HG03095 (cell line): ENCODE results near the gene TP53TG5.
A peak's percentile ranks its signal among the peaks of the same experiment; 100 is the strongest.
"Not testable (repeated sequence)": the region's sequence is repeated elsewhere in the genome, so short reads cannot be mapped to it uniquely, and the experiment has no call there.

Experiments
- ATAC-seq: cut with Tn5 transposase; IDR thresholded peaks from one replicate; pipeline ENCODE4 v1.9.1; 2021; ENCODE audit warnings: moderate library complexity; ENCODE audit not compliant: unreplicated experiment

TP53TG5 gene

DNA sequence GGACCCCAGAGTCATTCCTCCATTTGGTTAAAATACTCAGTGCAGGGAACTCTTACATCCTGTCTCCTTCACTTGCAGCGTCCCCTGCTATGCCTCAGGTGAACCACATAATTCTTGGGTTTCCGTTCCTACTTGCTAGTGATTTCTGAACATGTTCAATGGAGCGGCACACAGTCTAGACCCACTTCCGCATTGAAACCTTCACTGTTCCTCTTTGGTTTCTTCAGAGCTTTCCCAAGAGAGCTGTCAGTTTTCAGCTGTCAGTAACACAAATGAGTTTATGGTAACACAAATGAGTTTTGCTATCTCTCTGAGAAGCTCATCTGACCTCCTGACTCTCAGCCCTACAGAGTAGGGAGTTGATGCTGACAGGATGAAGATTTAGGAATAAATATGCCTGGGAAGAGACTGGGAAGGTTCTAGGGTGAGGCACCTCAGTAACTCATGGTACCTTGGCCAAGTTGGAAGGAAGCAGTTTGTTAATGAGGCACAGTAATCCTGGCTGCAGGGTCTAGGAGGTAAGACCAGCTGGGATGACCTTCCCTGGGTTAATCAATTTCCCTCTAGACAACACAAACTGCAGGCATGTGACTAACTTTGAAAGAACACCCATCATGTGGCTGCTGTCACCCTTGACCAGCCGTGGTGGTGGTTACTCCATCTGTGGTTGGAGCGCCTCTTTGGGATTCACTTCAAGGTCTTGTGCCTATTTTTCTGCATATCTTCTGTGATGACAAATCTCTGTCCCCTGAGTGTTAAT is 9.7 kb downstream of the TP53TG5 start:
- ATAC-seq, result peak; percentile 88

DNA sequence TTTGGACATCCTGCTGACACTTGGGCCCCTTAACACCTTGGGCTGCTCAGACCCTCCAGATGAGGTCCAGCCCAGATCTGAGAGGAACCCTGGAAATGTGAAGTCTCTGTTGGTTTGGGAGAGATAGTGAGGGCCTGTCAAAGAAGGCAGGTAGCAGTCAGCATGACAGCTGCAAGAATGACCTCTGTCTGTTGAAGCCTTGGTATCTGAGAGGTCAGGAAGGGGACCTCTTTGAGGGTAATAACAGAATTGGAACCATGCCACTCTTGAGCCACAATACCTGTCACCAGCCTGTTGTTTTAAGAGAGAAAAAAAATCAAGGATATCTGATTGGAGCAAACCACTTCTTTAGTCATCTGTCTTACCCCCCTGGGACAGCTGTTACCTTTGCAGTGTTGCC is 11.0 kb downstream of the TP53TG5 start:
- no peak for ATAC-seq

DNA sequence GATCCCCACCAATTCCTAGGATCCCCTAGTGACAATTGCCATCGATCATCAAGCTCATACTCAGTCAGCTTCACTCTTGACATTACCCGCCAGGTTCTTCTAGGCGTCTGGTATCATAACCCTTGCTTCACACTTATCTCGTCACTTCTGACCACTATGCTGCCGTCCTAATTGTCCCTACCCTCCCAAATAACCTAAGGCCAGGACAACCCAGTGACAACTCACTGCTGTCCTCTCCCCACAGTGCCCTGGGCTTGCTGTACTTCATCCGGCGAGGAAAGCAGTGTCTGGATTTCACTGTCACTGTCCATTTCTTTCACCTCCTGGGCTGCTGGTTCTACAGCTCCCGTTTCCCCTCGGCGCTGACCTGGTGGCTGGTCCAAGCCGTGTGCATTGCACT is 11.5 kb downstream of the TP53TG5 start:
- ATAC-seq, result no peak

DNA sequence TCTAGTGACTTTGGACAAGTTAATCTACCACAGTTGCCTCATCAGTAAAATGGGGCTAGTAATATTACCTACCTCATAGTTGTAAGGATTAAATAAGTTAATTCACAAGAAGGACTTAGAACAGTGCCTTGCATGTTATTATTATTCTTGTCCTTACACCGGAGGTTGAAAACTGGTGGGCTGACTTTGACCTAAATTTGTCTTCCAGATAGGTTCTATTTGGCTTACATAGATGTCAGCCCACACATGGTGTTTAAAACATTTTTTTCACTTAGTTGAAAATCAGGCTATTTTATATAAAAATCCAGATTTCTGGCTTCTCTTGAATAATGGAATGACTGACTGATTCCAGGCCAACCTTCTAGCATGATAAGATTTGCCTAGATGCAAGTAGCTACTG is 11.9 kb downstream of the TP53TG5 start:
- ATAC-seq, result no peak

DNA sequence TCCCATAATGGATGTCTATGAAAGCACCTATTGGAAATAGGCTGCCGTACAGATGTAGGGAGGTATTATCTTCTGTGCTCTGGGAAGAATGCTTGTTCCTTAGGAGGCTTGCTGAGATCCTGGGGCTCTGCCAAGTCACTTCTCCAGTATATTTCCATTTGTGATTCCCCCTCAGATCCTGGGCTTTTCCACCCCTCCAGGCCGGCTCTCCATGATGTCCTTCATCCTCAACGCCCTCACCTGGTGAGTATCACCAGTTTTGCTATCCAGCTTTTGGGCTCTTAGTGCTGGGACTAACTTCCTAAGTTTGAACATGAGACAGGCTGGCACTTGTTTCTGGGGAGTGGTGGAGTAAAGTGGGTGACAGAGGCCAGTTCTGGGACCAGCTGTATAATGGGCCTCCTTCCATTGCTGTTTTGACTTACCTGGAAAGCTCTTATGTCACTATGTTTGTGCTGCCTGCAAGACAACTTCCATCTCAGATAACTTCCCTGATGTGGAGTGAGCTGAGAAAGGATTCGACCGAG is 12.6 kb downstream of the TP53TG5 start:
- ATAC-seq, result no peak

DNA sequence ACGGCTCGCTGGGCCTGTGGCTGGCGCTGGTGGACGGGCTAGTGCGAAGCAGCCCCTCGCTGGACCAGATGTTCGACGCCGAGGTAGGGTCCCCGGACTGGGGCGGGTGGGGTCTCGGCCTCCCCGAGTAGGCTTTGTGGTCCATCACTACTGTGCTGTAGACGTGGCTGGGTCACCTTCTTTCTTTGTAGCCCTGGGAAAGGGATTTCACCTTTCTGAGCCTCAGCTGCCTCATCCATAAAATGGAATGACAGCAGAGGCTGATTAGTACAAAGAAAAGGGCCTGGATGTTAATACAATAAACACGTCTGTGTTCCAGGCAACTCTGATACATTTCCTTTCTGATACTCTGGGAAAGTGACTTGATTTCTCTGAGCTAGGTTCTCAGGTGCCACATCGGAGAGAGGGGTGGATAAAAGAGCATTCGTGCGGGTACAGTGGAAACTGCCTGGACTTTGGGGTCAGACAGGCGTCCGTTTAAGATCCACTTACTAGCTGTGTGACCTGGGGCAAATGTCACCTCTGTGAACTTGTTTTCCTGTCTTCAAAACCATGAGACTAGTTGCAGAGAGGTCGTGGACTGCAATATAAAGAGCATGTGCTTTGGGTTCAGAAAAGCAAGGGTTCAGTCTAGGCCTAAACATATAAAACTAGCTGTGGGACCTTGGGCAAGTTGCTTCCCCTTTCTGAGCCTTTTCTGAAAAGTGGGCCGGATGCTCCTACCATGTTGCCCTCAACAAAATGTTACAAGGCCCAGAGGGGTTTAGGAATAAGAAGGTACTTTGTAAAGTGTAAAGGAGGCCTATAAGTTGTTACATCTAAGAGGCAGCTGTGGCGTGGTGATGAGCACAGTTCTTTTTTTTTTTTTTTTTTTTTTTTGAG is 14.3 kb downstream of the TP53TG5 start:
- no peak for ATAC-seq

DNA sequence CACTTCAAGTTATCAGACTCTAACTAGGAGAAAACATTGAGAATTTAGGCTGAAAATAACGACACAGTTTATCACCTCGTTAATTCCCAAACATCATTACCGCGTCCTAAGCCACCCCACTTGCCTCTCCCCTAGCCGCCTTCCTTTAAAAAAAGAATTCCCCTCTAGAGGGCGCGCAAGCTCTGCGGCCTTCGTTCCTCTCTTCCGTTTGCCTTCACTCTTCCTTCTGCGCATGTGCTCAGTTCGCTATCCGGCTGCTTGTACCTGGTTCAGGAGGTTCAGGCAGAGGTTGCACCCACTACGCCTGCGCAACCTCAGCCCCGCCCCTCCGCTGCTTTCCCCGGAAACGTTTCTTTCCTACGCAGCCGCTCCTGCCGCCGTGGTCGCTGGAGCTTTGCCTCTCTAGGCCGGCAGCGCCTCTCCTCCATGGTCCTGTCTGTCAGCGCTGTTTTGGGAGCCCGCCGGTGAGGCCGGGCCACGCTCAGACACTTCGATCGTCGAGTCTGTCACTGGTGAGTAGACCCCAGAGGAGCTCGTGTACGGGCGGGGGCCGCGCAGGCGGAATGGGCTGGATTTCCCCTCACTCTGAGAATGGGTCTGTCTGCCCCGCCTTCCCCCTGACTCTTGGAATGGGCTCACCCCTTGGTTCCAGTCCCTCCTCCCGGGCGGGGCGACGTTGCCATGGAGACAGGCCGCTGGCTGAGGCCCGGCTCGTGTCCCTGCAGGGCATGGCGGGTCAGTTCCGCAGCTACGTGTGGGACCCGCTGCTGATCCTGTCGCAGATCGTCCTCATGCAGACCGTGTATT is 15.1 kb downstream of the TP53TG5 start, which contains the start of gene SYS1:
SYS1 (plus strand) TSS at position 353 of the 807 bp plus-strand sequence; CDS start at position 729, 376 bp downstream.
- ATAC-seq, result peak; percentile 69

DNA sequence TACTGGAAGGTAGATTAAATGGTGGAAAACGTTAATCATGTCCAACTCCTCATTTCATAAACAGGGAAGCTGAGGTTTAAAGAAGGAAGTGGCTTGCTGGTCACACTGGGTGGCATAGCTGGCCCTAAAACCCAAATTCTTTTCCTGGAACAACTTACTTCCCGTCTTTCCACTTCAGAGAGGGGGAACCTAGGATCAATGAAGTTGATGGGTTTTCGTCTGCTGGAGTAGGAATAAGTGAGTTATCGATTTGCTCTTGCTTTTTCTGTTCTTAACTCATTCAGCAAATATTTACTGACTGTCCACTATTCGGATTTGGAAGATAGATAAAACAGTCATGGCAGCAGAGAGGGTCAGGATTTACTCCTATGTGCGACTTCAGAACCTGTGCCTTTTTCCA is 16.3 kb downstream of the TP53TG5 start:
- no peak for ATAC-seq

DNA sequence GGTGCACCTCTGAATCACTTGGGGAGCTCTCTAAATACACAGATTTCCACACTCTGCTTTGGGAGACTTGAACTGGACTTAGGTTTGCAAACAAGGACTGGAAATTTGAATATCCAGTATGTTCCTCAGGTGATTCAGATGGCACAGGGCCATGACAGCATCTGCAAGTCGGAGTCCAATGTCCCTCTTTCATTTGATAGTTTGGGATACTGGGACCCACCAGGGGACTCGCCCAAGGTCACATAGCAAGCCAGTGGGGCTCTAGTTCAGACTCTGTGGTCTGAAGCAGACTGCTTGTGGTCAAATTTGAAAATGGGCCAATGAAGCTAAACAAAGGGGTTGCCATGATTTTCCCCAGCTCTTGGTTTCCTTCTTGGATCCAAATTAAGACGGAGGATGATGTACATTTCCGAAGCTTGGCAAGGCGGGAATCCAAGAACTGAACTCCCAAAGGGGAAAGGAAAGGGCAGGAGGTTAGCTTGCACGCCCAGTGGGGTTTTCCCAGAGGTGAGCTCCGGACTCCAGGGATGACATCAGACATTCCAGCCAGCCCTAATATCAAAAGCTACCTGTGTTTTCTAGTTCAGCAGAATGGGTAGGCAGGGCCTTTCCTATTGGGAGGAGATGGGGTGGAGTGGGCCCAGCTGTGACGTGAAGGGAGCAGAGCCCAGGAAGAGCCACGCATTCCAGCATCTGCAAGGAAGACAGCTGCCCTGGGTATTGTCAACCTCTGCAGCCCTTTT is 18.5 kb downstream of the TP53TG5 start:
- ATAC-seq, result no peak

DNA sequence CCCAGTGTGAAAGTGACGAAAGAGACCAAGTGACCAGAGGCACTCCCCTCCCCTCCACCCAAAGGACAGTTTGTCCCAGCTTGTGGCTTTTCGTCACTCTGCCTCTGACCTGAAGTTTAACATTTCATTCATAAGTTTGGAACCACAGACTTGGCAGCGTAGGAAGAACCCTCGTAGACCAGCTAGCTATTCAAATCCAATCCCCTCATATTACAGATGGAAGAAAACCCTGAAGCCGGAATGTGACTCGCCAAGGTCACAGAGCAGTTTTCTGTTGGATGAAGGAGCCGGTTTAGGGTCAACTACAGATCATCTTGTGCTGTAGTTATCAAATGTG is 19.1 kb downstream of the TP53TG5 start:
- ATAC-seq, result no peak

DNA sequence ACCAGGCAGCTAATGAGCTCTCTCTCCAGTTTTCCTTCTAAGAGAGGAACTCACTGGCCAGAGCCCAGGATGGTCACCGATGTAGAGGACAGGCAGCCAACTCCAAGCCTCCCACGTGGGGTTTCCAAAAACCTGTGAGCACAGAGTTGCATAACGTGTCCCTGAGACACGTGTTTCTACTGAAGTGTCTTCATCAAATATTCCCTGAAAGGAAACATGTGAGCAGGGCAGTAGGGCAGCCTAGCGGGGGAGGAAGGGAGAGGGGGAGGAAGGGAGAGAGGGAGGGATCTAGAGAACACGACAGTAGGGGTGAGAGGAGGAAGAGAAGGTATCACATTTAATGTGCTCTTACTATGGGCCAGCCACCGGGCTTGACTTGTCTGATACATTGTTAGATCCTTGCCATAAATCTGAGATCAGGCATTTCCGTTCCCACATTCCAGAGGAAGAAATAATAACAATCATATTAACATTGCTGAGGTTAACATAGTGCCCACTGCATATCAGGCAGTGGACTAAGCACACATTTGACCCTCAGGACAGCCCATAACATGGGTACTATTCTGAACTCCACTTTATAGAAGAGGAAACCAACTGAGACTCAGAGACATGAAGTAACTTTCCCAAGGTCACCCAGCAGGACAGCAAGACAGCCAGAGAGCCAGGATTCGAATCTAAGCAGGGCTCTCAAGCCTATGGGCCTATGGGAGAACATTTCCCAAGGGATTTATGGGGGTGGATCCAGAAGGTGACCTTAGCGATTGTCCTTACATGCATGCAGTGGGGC is 19.6 kb downstream of the TP53TG5 start:
- no peak for ATAC-seq

DNA sequence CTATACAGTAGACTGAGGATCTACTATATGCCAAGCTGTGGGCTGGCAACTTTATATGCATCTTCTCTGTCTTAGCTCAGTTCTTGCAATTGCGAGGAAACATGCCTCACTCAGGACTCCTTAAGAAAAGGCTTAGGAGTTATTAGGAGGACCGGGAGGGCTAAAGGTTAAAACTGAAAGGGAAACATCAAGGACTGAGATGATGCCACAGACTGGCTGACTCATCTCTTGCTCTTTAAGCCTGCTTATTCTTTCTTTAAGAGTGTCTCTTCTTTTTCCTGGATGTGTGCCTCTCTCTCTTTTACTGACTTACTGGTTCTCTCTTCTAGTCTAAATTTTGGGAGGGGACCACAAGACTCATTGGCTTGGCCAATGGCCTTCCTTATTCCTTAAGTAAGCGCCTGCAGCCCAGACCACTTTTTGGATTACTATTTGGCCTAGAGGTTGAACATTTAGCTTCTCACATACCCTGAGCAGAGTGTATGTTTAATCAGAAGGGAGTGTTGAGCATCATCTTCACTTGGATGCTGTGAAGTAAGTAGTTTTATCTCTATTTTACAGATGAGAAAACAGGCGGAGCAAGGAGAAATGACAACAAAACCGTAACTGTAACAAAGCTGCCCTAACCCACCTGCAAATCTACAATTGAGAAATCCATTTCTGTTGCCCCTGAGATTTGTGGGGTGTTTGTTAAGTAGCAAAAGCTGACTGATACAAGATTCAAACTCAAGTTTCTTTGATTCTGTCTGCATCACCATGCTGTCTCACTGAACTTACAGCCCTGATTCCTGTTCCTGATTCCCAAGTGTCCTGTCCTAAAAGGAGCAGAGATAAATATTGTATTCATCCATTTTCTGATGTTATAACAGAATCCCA is 22.7 kb downstream of the TP53TG5 start:
- ATAC-seq, result no peak

DNA sequence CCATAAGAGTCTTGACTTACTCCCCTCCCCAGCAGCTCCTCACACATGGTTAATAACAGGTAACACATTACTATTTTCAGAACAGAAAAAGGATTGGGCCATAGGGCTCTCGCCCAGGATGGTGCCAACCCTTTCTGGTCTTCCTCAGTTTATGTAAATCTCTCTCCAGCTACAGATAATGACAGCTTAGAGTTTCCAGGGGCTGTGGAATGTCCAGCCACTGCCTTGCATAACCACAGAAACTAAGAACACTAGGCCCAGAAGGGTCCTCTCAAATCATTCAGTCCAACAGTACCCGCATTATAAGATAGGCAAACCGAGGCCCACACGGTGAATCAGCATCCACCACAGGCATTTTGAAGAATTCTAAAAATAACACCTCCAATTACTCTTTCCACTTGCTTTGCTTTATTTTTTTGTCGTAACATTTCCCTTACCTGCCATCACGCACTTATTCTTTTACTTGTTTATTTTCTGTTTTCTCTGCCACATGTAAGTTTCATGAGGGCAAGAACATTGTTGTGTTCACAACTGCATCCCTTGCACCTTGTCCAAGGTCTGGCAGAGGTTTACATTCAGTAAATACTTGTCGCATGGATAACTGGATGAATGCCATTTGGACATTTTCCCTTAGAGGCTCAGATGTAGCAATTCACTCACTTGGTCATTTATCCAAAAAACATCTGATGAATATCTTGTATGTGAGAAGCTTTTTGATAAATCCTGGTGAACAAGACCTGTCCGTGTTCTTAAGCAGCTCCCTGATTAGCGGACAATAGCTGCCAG is 23.5 kb downstream of the TP53TG5 start:
- no peak for ATAC-seq

DNA sequence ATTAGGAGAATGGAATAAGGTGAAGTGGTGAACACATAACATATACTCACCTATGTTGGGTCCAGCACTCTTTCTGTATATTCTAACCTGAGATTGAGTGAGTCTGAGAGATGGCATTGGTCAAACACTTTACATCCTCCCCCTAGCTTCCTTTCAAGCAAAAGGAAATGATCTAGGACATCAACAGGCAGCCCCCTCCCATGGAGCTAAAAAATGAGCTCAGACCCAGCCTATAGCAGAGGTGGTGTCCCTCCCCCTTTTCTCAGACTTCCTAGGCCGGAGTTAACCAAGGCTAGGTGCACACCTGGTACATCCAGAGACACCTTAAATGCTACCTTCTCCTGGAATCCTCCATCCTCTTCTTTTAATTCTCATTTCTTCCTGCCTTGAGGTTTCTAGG is 24.4 kb downstream of the TP53TG5 start:
- ATAC-seq, result no peak

DNA sequence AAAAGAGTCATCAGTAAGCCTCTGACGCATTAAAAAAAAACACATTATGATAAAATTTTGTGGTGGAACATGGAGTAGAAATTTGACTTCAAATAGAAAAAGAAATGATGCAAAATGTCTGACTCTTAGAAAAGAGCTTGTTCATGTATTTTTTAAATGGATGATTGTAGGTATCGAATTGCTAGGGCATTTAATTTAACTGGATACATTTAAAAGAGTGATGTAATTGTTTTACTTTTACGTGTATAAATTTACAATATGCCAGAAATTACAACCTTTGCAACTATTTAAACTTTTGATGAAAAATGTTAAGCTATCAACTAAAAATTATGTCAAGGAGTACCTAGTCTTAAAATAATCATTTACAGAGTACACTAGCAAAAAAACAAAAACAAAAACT is 25.4 kb downstream of the TP53TG5 start:
- ATAC-seq, result no peak

DNA sequence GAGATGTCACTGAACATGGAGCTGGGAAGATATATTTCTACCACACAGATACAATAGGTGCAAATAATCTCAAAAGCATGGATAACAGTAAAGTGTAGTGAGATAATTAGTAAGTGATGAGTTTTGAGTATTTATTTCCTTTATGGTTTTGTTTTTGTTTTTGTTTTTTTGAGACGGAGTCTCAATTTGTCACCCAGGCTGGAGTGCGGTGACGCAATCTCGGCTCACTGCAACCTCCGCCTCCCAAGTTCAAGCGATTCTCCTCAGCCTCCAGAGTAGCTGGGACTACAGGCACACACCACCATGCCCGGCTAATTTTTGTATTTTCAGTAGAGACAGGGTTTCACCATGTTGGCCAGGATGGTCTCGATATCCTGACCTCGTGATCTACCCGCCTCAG is 27.3 kb downstream of the TP53TG5 start:
- ATAC-seq, result not testable (repeated sequence)

DNA sequence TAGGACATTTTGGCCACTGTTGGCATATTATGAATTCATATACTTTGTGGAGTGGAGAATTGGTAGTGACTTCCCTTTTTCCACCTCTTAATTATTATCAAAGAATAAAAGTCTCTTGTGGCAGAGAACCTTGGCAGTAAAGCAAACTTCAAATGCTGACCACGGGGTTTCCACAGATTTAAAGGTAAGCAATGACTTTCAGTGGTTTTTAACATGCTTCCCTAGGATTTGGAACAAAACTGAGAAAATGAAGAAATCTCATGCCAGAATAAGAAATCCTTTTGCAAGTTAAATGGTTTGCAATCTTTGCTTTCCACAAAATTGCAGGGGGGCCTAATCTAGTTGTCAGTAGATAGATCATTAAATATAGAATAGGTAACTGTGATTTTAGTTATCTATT is 27.9 kb downstream of the TP53TG5 start:
- ATAC-seq, result no peak
